Astrocyte of the spinal cord (primary cell): Measurements from ENCODE around the gene KCTD16.

ENCODE experiments used
- DNase-seq: peaks from one replicate; pipeline ENCODE4 v3.0.0; 2011; ENCODE audit warnings: low read depth, low spot score
- H3K4me3 ChIP-seq: 2 replicates; pipeline ENCODE4 v1.5.1; 2011; ENCODE audit warnings: low read depth, mild to moderate bottlenecking, low read length, moderate library complexity
- in situ Hi-C: cut with HindIII; loops from 2 replicates; pipeline ENCODE4 v1.10.0; 2017; ENCODE audit warnings: low sequenced_read_pairs
- TF ChIP-seq, protein P1 (sequence below): IDR thresholded peaks from 2 replicates; pipeline ENCODE4 v1.5.1; 2012; ENCODE audit warnings: low read depth, mild to moderate bottlenecking, low read length, inconsistent platforms

The KCTD16 gene

GRCh38 chr5:144522698-144523097 is 352.0 kb downstream of the KCTD16 start:
- in situ Hi-C loops: no loop called here
- H3K4me3 ChIP-seq: no peak overlapping the region
- DNase-seq: no peak
- TF ChIP-seq, protein P1, sequence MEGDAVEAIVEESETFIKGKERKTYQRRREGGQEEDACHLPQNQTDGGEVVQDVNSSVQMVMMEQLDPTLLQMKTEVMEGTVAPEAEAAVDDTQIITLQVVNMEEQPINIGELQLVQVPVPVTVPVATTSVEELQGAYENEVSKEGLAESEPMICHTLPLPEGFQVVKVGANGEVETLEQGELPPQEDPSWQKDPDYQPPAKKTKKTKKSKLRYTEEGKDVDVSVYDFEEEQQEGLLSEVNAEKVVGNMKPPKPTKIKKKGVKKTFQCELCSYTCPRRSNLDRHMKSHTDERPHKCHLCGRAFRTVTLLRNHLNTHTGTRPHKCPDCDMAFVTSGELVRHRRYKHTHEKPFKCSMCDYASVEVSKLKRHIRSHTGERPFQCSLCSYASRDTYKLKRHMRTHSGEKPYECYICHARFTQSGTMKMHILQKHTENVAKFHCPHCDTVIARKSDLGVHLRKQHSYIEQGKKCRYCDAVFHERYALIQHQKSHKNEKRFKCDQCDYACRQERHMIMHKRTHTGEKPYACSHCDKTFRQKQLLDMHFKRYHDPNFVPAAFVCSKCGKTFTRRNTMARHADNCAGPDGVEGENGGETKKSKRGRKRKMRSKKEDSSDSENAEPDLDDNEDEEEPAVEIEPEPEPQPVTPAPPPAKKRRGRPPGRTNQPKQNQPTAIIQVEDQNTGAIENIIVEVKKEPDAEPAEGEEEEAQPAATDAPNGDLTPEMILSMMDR: no peak

DNA sequence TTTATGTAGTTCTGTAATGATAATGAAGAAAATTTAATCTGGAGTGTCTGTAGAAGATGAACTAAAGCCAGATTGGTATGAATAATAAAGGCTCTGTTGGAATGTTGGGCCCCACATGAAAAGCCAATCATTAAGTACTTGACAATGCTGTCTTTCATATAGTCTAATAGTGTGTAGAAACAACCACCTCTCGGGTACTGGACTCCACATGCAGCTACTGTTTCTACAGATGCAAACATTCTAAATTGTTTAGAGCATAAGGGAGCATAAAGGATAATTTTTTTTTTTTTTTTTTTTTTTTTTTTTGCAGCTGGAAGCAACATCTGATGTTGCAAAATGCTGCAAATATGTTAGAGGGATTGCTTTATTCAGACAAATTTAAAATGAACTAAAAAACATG is 354.3 kb downstream of the KCTD16 start:
- in situ Hi-C loops: no loop called here
- no peak overlapping the region for H3K4me3 ChIP-seq
- DNase-seq: no peak
- TF ChIP-seq, protein P1: no peak

DNA sequence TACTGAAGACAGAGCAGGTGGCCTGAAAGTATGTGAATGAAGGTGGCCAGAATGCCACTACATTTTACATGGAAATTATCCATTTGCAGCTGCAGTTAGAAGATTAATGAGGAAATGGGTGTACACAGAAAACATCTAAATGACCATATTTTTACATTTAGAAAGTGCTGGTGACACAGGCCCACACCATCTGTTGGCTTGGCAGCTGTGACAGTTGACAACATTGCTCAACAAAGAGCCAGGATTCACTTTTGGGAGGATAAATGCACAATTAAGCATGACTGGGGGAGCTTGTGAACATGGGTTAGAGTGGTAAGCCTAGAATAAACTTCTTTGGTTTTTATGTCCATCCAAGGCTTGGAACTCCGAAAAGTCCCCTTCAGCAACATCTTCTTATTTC is 360.5 kb downstream of the KCTD16 start:
- TF ChIP-seq, protein P1: no peak
- no peak for DNase-seq
- in situ Hi-C loops: no loop called here
- H3K4me3 ChIP-seq: no peak overlapping the region
